ENCODE data around the gene NNMT. TPM values are rescaled to one million over a fixed set of nuclear protein-coding genes. Genes with fewer than 3 reads are reported as not detected.

NNMT gene
- total RNA-seq, 1 donor from 2014 or later: 32.6 TPM

- Histone ChIP-seq H3K27me3 (ENCODE audit: low read depth) (no peaks in the 10 kb centered on the region), H3K4me1 (peaks cover 79% of the 10 kb centered on the region), H3K27ac (replicated peaks) (peak overlapping the region; percentile 88), H3K9me3 (replicated peaks) (no peaks in the 10 kb centered on the region), H3K4me3 (peak overlapping the region; percentile 55), H3K36me3 (peaks cover 6% of the 10 kb centered on the region)
- DNase-seq: no peak
- TF ChIP-seq, protein P1, sequence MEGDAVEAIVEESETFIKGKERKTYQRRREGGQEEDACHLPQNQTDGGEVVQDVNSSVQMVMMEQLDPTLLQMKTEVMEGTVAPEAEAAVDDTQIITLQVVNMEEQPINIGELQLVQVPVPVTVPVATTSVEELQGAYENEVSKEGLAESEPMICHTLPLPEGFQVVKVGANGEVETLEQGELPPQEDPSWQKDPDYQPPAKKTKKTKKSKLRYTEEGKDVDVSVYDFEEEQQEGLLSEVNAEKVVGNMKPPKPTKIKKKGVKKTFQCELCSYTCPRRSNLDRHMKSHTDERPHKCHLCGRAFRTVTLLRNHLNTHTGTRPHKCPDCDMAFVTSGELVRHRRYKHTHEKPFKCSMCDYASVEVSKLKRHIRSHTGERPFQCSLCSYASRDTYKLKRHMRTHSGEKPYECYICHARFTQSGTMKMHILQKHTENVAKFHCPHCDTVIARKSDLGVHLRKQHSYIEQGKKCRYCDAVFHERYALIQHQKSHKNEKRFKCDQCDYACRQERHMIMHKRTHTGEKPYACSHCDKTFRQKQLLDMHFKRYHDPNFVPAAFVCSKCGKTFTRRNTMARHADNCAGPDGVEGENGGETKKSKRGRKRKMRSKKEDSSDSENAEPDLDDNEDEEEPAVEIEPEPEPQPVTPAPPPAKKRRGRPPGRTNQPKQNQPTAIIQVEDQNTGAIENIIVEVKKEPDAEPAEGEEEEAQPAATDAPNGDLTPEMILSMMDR (IDR thresholded peaks at IDR 0.05; ENCODE audit: borderline replicate concordance): no peak
- intact Hi-C loops (cut with micrococcal nuclease): loop anchor here (10.0 kb wide), 1 partner anchor 85 kb away; no protein-coding TSS in a partner anchor
These were observed 36.6 kb upstream of the NNMT start for GRCh38 chr11:114259551-114259983.

GRCh38 chr11:114260077-114260476 lies 36.1 kb upstream of the NNMT start:
- no peaks in the 10 kb centered on the region for H3K27me3 ChIP-seq (ENCODE audit: low read depth)
- intact Hi-C loops (cut with micrococcal nuclease): no loop called here
- H3K4me3 ChIP-seq: peak overlapping the region; percentile 55
- DNase-seq: no peak
- H3K9me3 ChIP-seq (replicated peaks): no peaks in the 10 kb centered on the region
- H3K4me1 ChIP-seq: peaks cover 74% of the 10 kb centered on the region
- peaks cover under 1% of the 10 kb centered on the region for H3K36me3 ChIP-seq
- TF ChIP-seq, protein P1 (IDR thresholded peaks at IDR 0.05; ENCODE audit: borderline replicate concordance): no peak
- H3K27ac ChIP-seq (replicated peaks): peak overlapping the region; percentile 88

DNA sequence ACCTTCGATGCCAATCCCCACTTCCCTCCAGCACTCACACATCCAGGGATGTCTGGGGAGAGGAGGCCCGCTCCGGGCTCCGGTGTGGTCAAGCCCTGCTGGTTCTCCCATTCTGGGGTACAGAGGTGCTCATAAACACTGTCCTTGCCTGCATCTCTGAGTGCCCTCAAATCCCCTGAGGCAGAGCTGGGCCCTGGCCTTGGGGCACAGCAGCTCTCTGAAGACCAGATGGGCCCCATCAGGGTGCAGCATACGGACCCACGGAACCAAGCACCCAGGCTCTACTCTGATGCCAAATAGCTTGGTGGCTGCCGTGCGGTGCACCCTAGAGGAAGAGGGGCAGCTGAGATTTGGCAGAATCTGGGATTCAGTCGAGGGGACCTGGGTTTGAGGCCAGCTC lies 35.7 kb upstream of the NNMT start:
- H3K27ac ChIP-seq (replicated peaks): peak overlapping the region; percentile 88
- H3K4me3 ChIP-seq: peak overlapping the region; percentile 55
- peaks cover 72% of the 10 kb centered on the region for H3K4me1 ChIP-seq
- TF ChIP-seq, protein P1 (IDR thresholded peaks at IDR 0.05; ENCODE audit: borderline replicate concordance): no peak
- no peaks in the 10 kb centered on the region for H3K36me3 ChIP-seq
- no peak for DNase-seq
- no peaks in the 10 kb centered on the region for H3K9me3 ChIP-seq (replicated peaks)
- H3K27me3 ChIP-seq (ENCODE audit: low read depth): no peaks in the 10 kb centered on the region
- intact Hi-C loops (cut with micrococcal nuclease): no loop called here

GRCh38 chr11:114261791-114262190 lies 34.4 kb upstream of the NNMT start:
- H3K4me3 ChIP-seq: no peak overlapping the region
- H3K27me3 ChIP-seq (ENCODE audit: low read depth): no peaks in the 10 kb centered on the region
- TF ChIP-seq, protein P1 (IDR thresholded peaks at IDR 0.05; ENCODE audit: borderline replicate concordance): no peak
- H3K27ac ChIP-seq (replicated peaks): no peak overlapping the region
- no peak for DNase-seq
- peaks cover 59% of the 10 kb centered on the region for H3K4me1 ChIP-seq
- no peaks in the 10 kb centered on the region for H3K36me3 ChIP-seq
- no peaks in the 10 kb centered on the region for H3K9me3 ChIP-seq (replicated peaks)
- intact Hi-C loops (cut with micrococcal nuclease): loop anchor here (2.0 kb wide), 2 partner anchors 267 to 365 kb away; no protein-coding TSS in a partner anchor

DNA sequence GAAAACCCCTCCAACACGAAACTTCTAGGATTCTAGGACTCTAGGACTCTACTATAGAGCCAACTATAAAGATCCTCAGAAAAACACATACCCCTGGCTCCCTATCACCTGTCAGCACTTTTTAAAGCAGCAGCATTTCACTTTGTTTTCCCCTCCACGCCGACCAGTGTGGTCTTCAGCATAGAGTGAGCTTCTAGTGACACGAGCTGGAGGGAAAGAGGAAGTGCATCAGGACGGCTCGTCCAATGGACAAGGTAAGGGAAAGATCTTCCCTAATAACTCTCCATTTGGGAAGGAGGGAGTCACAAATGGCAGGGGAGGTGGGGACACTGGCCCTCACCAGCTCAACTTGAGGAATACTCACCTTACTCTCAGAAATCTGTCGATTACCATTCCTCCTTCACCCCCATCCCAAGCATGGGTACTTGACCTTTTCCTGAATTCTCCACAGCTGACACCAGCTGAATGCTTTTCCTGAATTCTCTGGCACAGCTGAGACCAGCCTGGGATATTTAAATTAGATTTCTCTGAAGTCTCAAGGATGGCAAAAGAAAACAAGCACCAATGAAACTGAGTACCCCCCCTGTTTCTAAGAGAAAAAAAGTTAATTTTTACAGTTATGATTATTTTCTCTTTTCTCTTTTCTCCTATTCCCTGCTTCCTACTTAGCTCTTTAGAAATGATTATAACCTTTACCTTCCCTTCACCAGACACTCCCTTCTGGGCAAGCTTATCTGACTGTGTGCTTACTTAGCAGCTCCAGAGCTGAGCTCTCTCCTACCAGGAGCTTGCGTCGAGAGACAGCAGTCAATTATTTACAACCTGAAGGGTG lies 33.3 kb upstream of the NNMT start:
- DNase-seq: no peak
- TF ChIP-seq, protein P1 (IDR thresholded peaks at IDR 0.05; ENCODE audit: borderline replicate concordance): peak; percentile 76

More for the DNA sequence above, 33.3 kb upstream of the NNMT start:
- Histone ChIP-seq H3K9me3 (replicated peaks) (no peaks in the 10 kb centered on the region), H3K27ac (replicated peaks) (no peak overlapping the region), H3K4me1 (peaks cover 48% of the 10 kb centered on the region), H3K27me3 (ENCODE audit: low read depth) (no peaks in the 10 kb centered on the region), H3K36me3 (no peaks in the 10 kb centered on the region), H3K4me3 (no peak overlapping the region)
- intact Hi-C loops (cut with micrococcal nuclease): loop anchor here (2.0 kb wide), 2 partner anchors 268 to 366 kb away; no protein-coding TSS in a partner anchor
